Right renal cortex interstitium (tissue), 3 donors: ENCODE data around the gene MMP12. TPM values are rescaled to one million over a fixed set of nuclear protein-coding genes. Genes with fewer than 3 reads are reported as not detected.

Experiments
- polyA plus RNA-seq, 3 donors: library from polyadenylated mRNA; unstranded; fragments of 120-200 nt; gene quantifications; one replicate each; pipeline ENCODE4 v1.2.1, GENCODE V29; 2013; ENCODE audit not compliant: insufficient read length in 3 of 3

The MMP12 gene
- polyA plus RNA-seq, 3 donors = 2.3 to 4.2 (median 3.7) TPM

Other genes with a start within 250 kb of the MMP12 start
- not detected for gene MMP20, start 249.7 kb downstream of the MMP12 start, polyA plus RNA-seq
- gene MMP27, start 169.2 kb downstream of the MMP12 start, polyA plus RNA-seq = not detected
- gene MMP8, start 150.0 kb downstream of the MMP12 start, polyA plus RNA-seq = under 1 TPM in 1 of 3 donors, not detected in 2; 0.18 TPM
- gene MMP10, start 94.4 kb downstream of the MMP12 start, polyA plus RNA-seq = not detected
- gene MMP1, start 76.8 kb downstream of the MMP12 start, polyA plus RNA-seq = under 1 TPM; 0.07 to 0.28 (median 0.24) TPM
- under 1 TPM in 1 of 3 donors, not detected in 2; 0.06 TPM for gene MMP3, start 31.4 kb downstream of the MMP12 start, polyA plus RNA-seq
- not detected for gene MMP13, start 80.8 kb upstream of the MMP12 start, polyA plus RNA-seq
- gene DCUN1D5, start 217.2 kb upstream of the MMP12 start, polyA plus RNA-seq = 10 to 100 TPM; 37.9 to 39.3 (median 38.7) TPM
- 10 to 100 TPM; 39.1 to 48.3 (median 45.1) TPM for gene DYNC2H1, start 234.4 kb upstream of the MMP12 start, polyA plus RNA-seq